ENCODE data around the gene ANXA1. TPM values are rescaled to one million over a fixed set of nuclear protein-coding genes. Genes with fewer than 3 reads are reported as not detected.
A peak's percentile ranks its signal among the peaks of the same experiment; 100 is the strongest.

ANXA1 gene
- total RNA-seq, 1 donor from 2014 or later: 376 TPM

DNA sequence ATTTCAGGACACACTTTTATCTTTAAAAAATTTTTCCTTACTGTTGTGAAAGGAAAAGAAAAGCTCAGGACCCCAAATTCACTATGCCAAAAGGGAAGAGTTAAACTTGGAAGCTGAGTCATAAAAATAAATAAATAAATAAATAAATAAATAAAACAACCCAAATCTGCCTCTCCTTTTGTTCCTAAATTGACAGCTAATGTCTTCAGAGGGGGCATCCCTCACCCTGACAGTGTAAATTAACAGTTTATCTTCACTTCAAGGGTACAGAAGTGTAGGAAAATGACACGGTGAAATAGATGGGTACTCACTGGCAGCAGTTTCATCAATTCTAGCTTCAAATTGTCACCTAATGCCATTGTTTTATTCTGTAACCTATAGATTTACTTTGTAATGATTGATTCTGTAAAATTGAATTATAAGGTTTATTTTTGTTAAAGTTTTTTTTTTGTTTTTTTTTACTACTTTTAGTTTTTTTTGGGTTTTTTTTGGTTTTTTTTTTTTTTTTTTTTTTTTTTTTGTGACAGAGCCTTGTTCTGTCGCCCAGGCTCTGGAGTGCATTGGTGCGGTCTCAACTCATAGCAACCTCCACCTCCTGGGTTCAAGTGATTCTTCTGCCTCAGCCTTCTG, 18.5 kb upstream of the ANXA1 start:
- Mint-ChIP-seq H3K27ac (ENCODE audit: unreplicated experiment) (peak overlapping the region; percentile 95), H3K36me3 (ENCODE audit: low read depth) (no peaks in the 10 kb centered on the region), H3K9me3 (ENCODE audit: low read depth) (no peaks in the 10 kb centered on the region), H3K27me3 (ENCODE audit: low read depth) (no peaks in the 10 kb centered on the region), H3K4me1 (ENCODE audit: low read depth) (peaks cover 31% of the 10 kb centered on the region), H3K4me3 (ENCODE audit: unreplicated experiment) (peak overlapping the region; percentile 76)
- TF ChIP-seq, protein P1, sequence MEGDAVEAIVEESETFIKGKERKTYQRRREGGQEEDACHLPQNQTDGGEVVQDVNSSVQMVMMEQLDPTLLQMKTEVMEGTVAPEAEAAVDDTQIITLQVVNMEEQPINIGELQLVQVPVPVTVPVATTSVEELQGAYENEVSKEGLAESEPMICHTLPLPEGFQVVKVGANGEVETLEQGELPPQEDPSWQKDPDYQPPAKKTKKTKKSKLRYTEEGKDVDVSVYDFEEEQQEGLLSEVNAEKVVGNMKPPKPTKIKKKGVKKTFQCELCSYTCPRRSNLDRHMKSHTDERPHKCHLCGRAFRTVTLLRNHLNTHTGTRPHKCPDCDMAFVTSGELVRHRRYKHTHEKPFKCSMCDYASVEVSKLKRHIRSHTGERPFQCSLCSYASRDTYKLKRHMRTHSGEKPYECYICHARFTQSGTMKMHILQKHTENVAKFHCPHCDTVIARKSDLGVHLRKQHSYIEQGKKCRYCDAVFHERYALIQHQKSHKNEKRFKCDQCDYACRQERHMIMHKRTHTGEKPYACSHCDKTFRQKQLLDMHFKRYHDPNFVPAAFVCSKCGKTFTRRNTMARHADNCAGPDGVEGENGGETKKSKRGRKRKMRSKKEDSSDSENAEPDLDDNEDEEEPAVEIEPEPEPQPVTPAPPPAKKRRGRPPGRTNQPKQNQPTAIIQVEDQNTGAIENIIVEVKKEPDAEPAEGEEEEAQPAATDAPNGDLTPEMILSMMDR (IDR thresholded peaks at IDR 0.05): no peak
- DNase-seq (ENCODE audit: low spot score): no peak

DNA sequence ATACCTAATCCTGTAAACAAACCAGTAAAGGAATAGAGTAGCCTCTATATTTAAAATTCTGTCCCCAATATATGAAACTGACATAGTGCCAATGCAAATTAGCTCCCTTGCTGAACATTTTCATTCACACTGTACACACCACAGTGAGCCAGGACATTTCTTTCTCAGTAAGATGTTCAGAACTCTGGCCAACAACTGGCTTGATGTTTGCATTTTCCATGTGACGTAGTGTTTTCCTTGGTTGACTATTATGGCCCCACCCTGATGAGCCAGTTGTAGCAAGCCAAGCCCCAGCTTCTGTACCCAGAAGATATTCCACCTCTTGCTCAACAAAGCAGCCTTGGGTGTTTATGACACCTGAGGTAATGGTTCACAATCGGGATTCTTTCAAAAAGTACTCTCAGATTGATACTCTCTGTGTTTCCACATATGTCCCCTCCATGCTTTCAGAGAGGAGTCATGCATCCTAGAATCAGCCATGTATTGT, 17.7 kb upstream of the ANXA1 start:
- H3K9me3 Mint-ChIP-seq (ENCODE audit: low read depth): no peaks in the 10 kb centered on the region
- no peak overlapping the region for H3K27ac Mint-ChIP-seq (ENCODE audit: unreplicated experiment)
- peaks cover 31% of the 10 kb centered on the region for H3K4me1 Mint-ChIP-seq (ENCODE audit: low read depth)
- H3K36me3 Mint-ChIP-seq (ENCODE audit: low read depth): no peaks in the 10 kb centered on the region
- H3K4me3 Mint-ChIP-seq (ENCODE audit: unreplicated experiment): no peak overlapping the region
- H3K27me3 Mint-ChIP-seq (ENCODE audit: low read depth): no peaks in the 10 kb centered on the region
- DNase-seq (ENCODE audit: low spot score): no peak
- TF ChIP-seq, protein P1 (IDR thresholded peaks at IDR 0.05): no peak

DNA sequence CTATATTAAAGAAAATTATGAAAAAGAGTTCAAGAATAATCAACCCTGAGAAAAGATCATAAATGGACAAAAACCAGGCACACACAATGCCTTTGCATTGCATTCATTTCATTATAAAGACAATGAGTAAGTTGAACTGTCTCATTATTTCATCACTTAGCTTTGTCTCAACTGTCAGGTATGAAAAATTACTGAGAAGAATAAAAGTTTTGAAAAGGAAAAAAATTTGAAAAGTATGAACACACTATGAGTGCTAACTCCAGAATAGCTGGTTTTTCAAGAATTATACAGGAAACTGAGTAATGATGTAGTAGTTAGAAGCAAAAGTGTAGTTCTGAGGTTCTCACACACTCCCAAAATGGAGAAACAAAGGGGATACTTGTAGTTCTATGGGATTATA, 16.3 kb upstream of the ANXA1 start:
- Mint-ChIP-seq H3K27me3 (ENCODE audit: low read depth) (no peaks in the 10 kb centered on the region), H3K4me1 (ENCODE audit: low read depth) (peaks cover 31% of the 10 kb centered on the region), H3K9me3 (ENCODE audit: low read depth) (no peaks in the 10 kb centered on the region), H3K27ac (ENCODE audit: unreplicated experiment) (no peak overlapping the region), H3K4me3 (ENCODE audit: unreplicated experiment) (no peak overlapping the region), H3K36me3 (ENCODE audit: low read depth) (no peaks in the 10 kb centered on the region)
- DNase-seq (ENCODE audit: low spot score): no peak
- TF ChIP-seq, protein P1 (IDR thresholded peaks at IDR 0.05): no peak

DNA sequence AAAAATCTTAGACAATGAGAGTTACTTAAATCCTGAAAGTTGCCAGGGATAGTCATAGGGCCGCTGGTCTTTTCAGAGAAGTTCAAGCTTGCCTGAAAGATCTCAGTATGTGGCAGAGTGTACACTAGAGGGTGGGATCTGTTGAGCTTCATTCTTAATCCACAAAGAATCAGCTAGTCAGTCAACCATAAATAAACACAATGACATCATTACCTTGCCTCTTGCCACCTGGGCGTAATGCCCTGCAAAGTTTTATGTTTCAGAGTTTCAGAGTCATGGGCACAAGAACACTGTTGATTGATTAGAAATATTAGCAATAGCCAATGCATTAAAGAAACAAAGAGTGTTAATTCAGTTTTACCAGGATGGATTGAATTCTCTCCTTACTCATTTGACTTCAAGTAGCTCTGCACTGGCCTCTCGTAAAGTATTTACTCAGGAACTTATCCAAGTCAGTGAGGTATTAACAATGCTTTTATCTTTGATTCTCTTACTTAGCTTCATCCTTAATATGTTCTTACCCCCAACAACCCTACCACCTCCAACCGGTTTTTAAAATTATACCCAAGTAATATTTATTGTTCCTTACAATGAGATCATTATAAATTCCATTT, 14.3 kb upstream of the ANXA1 start:
- H3K27ac Mint-ChIP-seq (ENCODE audit: unreplicated experiment): no peak overlapping the region
- no peak overlapping the region for H3K4me3 Mint-ChIP-seq (ENCODE audit: unreplicated experiment)
- DNase-seq (ENCODE audit: low spot score): no peak
- no peaks in the 10 kb centered on the region for H3K27me3 Mint-ChIP-seq (ENCODE audit: low read depth)
- TF ChIP-seq, protein P1 (IDR thresholded peaks at IDR 0.05): no peak
- H3K4me1 Mint-ChIP-seq (ENCODE audit: low read depth): peaks cover 35% of the 10 kb centered on the region
- H3K9me3 Mint-ChIP-seq (ENCODE audit: low read depth): no peaks in the 10 kb centered on the region
- no peaks in the 10 kb centered on the region for H3K36me3 Mint-ChIP-seq (ENCODE audit: low read depth)

DNA sequence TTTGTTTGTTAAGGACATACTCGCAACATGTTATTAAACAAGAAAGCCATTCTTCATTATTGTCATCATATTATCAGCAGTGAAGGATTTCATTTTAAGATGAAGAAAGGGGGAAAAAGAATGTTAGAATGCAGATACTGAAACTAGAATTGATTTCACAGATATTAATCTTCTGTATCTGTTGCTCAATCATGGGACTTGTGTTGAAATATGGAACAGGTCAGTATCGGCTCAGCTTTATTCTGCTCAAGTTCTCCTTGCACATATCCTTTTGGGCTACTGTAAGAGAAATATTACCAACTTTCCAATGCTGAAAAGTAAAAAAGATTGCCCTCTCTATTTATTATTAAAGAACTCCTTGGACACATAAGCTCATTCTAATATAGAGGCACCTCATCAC, 13.8 kb upstream of the ANXA1 start:
- Mint-ChIP-seq H3K36me3 (ENCODE audit: low read depth) (no peaks in the 10 kb centered on the region), H3K9me3 (ENCODE audit: low read depth) (no peaks in the 10 kb centered on the region), H3K4me3 (ENCODE audit: unreplicated experiment) (no peak overlapping the region), H3K27ac (ENCODE audit: unreplicated experiment) (no peak overlapping the region), H3K4me1 (ENCODE audit: low read depth) (peaks cover 31% of the 10 kb centered on the region), H3K27me3 (ENCODE audit: low read depth) (no peaks in the 10 kb centered on the region)
- DNase-seq (ENCODE audit: low spot score): no peak
- TF ChIP-seq, protein P1 (IDR thresholded peaks at IDR 0.05): no peak

All from chondrocyte (in vitro differentiated cells).